GM23248 (cell line): ENCODE data around the gene KNL1. TPM values are rescaled to one million over a fixed set of nuclear protein-coding genes. Genes with fewer than 3 reads are reported as not detected.
"Not testable (repeated sequence)": the region's sequence is repeated elsewhere in the genome, so short reads cannot be mapped to it uniquely, and the experiment has no call there.

ENCODE experiments used
- DNase-seq: peaks from one replicate; pipeline ENCODE4 v3.0.0-alpha.2; 2015
- H2AFZ ChIP-seq: fragments of 200-600 bp; sonication (generic); 2 replicates; pipeline ENCODE4 v1.6.1; 2016; ENCODE audit warnings: antibody characterized with exemption
- H3F3A ChIP-seq: fragments of 200-600 bp; sonication (generic); 2 replicates; pipeline ENCODE4 v1.6.1; 2016; ENCODE audit warnings: mild to moderate bottlenecking, antibody characterized with exemption, mixed run types; ENCODE audit not compliant: insufficient read depth
- H3K27ac ChIP-seq: fragments of 200-600 bp; sonication (generic); 2 replicates; pipeline ENCODE4 v1.5.1; 2016; ENCODE audit warnings: mild to moderate bottlenecking
- H3K27me3 ChIP-seq: fragments of 200-600 bp; sonication (generic); replicated peaks from 2 replicates; pipeline ENCODE4 v1.6.1; 2016; ENCODE audit warnings: mild to moderate bottlenecking; ENCODE audit not compliant: insufficient read depth
- H3K36me3 ChIP-seq: fragments of 200-600 bp; sonication (generic); 2 replicates; pipeline ENCODE4 v1.6.1; 2016; ENCODE audit warnings: low read depth, mild to moderate bottlenecking
- H3K4me1 ChIP-seq: fragments of 200-600 bp; sonication (generic); 2 replicates; pipeline ENCODE4 v1.6.1; 2016; ENCODE audit warnings: mild to moderate bottlenecking; ENCODE audit not compliant: insufficient read depth
- H3K4me2 ChIP-seq: fragments of 200-600 bp; sonication (generic); one replicate; pipeline ENCODE4 v1.6.1; 2016; ENCODE audit warnings: mild to moderate bottlenecking; ENCODE audit not compliant: unreplicated experiment
- H3K4me3 ChIP-seq: fragments of 200-600 bp; sonication (generic); 2 replicates; pipeline ENCODE4 v1.5.1; 2016; ENCODE audit warnings: mild to moderate bottlenecking
- H3K79me2 ChIP-seq: fragments of 200-600 bp; sonication (generic); 2 replicates; pipeline ENCODE4 v1.6.1; 2016; ENCODE audit warnings: mild to moderate bottlenecking; ENCODE audit not compliant: insufficient read depth
- H3K9ac ChIP-seq: fragments of 200-600 bp; sonication (generic); 2 replicates; pipeline ENCODE4 v1.6.1; 2016; ENCODE audit warnings: mild to moderate bottlenecking
- H3K9me2 ChIP-seq: fragments of 200-600 bp; sonication (generic); 2 replicates; pipeline ENCODE4 v1.6.1; 2016; ENCODE audit warnings: mixed run types, mild to moderate bottlenecking, moderate library complexity; ENCODE audit not compliant: insufficient read depth
- H3K9me3 ChIP-seq: fragments of 200-600 bp; sonication (generic); one replicate; pipeline ENCODE4 v1.6.1; 2017; ENCODE audit warnings: low read depth
- H4K20me1 ChIP-seq: fragments of 200-600 bp; sonication (generic); 2 replicates; pipeline ENCODE4 v1.6.0; 2016; ENCODE audit not compliant: insufficient read depth
- EZH2 ChIP-seq: fragments of 200-600 bp; sonication (generic); IDR thresholded peaks from 2 replicates; pipeline ENCODE4 v1.6.1; 2018; ENCODE audit warnings: antibody characterized with exemption, mild to moderate bottlenecking; ENCODE audit not compliant: insufficient read depth, poor library complexity, severe bottlenecking
- EZH2phosphoT487 ChIP-seq: fragments of 200-600 bp; sonication (generic); IDR thresholded peaks from 2 replicates; pipeline ENCODE4 v1.6.1; 2018; ENCODE audit warnings: antibody characterized with exemption, moderate library complexity, mild to moderate bottlenecking, low read depth; ENCODE audit not compliant: insufficient read depth
- WGBS, 2 experiments: methylation state at CpG; one replicate each; pipeline ENCODE4 v1.1.6; 2015 to 2017; ENCODE audit warnings: low lambda C conversion rate in 2 of 2, low coverage in 1 of 2; ENCODE audit errors: missing lambda C conversion rate in 2 of 2; 5-methylcytosine and 5-hydroxymethylcytosine counted together
- in situ Hi-C: fragments of 300-500 bp; cut with MboI; formaldehyde crosslinking; loops from 2 replicates; pipeline ENCODE4 v1.15.0; 2020
- polyA plus RNA-seq: library from polyadenylated mRNA; unstranded; fragments of >200 nt; fragmentation: Nextera tagmentation; extraction: Ambion mirVana; gene quantifications from 2 replicates; pipeline ENCODE4 v1.2.1, GENCODE V29; 2016
- total RNA-seq: library from RNA; depleted of rRNA; stranded (reverse); fragments of >200 nt; shearing (Covaris generic); gene quantifications from 2 replicates; pipeline ENCODE4 v1.2.3, GENCODE V29; 2014

Gene KNL1
- total and polyA plus RNA-seq, 2 experiments from 2014 or later: 5.7 to 14.5 TPM

DNA sequence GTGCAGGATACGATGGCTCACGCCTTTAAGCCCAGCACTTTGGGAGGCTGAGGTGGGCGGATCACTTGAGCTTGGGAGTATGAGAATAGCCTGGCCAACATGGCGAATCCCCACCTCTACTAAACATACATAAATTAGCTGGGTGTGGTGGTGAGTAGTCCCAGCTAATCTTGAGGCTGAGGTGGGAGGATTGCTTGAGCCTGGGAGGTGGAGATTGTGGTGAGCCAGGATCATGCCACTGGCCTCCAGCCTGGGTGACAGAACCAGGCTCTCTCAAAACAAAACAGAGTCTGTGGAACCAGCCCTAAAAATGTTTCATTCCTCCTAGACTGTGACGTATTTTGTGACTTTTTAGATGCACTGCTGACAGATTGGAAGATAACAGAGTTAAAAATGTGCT is 66.6 kb downstream of the KNL1 start:
- no peaks in the 10 kb centered on the region for H3K9me3 ChIP-seq
- no peak overlapping the region for H3K4me2 ChIP-seq
- no peak overlapping the region for H3K27ac ChIP-seq
- H3K36me3 ChIP-seq: no peaks in the 10 kb centered on the region
- H3K4me3 ChIP-seq: no peak overlapping the region
- TF ChIP-seq EZH2: no peak
- no peak for TF ChIP-seq EZH2phosphoT487
- H3K79me2 ChIP-seq: no peaks in the 10 kb centered on the region
- no peaks in the 10 kb centered on the region for H3K27me3 ChIP-seq
- WGBS, 2 experiments: 96 to 100% methylated on average over 5 of the region's 5 CpGs
- no peaks in the 10 kb centered on the region for H3K9me2 ChIP-seq
- no peaks in the 10 kb centered on the region for H4K20me1 ChIP-seq
- H2AFZ ChIP-seq: no peak overlapping the region
- H3K4me1 ChIP-seq: no peaks in the 10 kb centered on the region
- no peaks in the 10 kb centered on the region for H3F3A ChIP-seq
- peak; percentile 3 for DNase-seq
- no peak overlapping the region for H3K9ac ChIP-seq
- in situ Hi-C loops: no loop called here

GRCh38 chr15:40664909-40665308 is 70.9 kb downstream of the KNL1 start:
- H3K27me3 ChIP-seq: no peaks in the 10 kb centered on the region
- no peak overlapping the region for H3K4me3 ChIP-seq
- DNase-seq: no peak
- TF ChIP-seq EZH2phosphoT487 (no peak), EZH2 (no peak)
- H3K36me3 ChIP-seq: no peaks in the 10 kb centered on the region
- H3K4me2 ChIP-seq: no peak overlapping the region
- no peak overlapping the region for H2AFZ ChIP-seq
- no peaks in the 10 kb centered on the region for H3K9me3 ChIP-seq
- H4K20me1 ChIP-seq: no peaks in the 10 kb centered on the region
- H3K4me1 ChIP-seq: no peaks in the 10 kb centered on the region
- no peak overlapping the region for H3K27ac ChIP-seq
- H3K9ac ChIP-seq: no peak overlapping the region
- no peaks in the 10 kb centered on the region for H3K79me2 ChIP-seq
- in situ Hi-C loops: no loop called here
- no peaks in the 10 kb centered on the region for H3F3A ChIP-seq
- no peaks in the 10 kb centered on the region for H3K9me2 ChIP-seq
- 96 to 97% methylated on average over 7 of the region's 7 CpGs for WGBS, 2 experiments

DNA sequence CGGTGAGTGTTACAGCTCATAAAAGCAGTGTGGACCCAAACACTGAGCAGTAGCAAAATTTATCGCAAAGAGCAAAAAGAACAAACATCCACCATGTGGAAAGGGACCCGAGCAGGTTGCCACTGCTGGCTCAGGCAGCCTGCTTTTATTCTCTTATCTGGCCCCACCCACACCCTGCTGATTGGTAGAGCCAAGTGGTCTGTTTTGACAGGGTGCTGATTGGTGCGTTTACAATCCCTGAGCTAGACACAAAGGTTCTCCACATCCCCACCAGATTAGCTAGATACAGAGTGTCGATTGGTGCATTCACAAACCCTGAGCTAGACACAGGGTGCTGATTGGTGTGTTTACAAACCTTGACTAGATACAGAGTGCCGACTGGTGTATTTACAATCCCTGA is 82.2 kb downstream of the KNL1 start:
- H4K20me1 ChIP-seq, H3K9me2 ChIP-seq, H3K9ac ChIP-seq, H2AFZ ChIP-seq, H3K4me3 ChIP-seq, H3K79me2 ChIP-seq, H3K4me1 ChIP-seq, in situ Hi-C loops, H3K4me2 ChIP-seq, DNase-seq, H3K27me3 ChIP-seq, H3K9me3 ChIP-seq, H3K36me3 ChIP-seq, H3F3A ChIP-seq, H3K27ac ChIP-seq: not testable (repeated sequence)
- WGBS, 2 experiments: 76 to 77% methylated on average over 6 of the region's 6 CpGs

- H3F3A ChIP-seq, H3K4me2 ChIP-seq, H3K36me3 ChIP-seq, H3K4me1 ChIP-seq, H3K79me2 ChIP-seq, in situ Hi-C loops, H2AFZ ChIP-seq, DNase-seq, H3K27ac ChIP-seq, H4K20me1 ChIP-seq, H3K9ac ChIP-seq, H3K9me3 ChIP-seq, H3K9me2 ChIP-seq, H3K4me3 ChIP-seq, H3K27me3 ChIP-seq: not testable (repeated sequence)
- WGBS, 2 experiments: 94 to 99% methylated on average over 8 to 25 of the region's 38 CpGs
Measured at GRCh38 chr15:40676906-40677305, 82.9 kb downstream of the KNL1 start.

DNA sequence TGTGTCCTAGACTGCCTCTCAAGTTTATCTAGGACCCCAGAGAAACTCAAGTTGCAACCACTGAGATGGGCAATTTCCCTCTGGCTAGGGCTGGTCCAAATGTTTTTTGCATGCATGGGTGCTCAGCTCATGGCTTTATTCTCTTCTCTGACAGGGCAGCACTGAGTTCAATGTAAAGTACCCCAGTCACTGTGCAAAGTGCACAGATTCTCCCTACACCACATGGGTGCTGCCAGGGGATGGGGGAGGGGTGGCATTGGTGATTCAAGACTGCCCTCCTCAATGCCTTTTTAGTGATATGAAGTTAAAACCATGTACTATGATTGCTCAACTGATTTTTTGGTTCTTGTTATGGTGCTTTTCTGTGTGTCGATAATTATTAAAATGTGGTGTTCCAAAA is 86.1 kb downstream of the KNL1 start:
- no peak overlapping the region for H3K4me2 ChIP-seq
- no peaks in the 10 kb centered on the region for H3K27me3 ChIP-seq
- H3K9ac ChIP-seq: no peak overlapping the region
- H3K79me2 ChIP-seq: no peaks in the 10 kb centered on the region
- no peak for TF ChIP-seq EZH2
- TF ChIP-seq EZH2phosphoT487: no peak
- no peak for DNase-seq
- peaks cover 5% of the 10 kb centered on the region; the same call in 1 of the 2 replicates for H3F3A ChIP-seq
- no peaks in the 10 kb centered on the region for H3K4me1 ChIP-seq
- WGBS, 2 experiments: 39 to 60% methylated on average over 1 of the region's 1 CpG
- H4K20me1 ChIP-seq: no peaks in the 10 kb centered on the region
- H2AFZ ChIP-seq: no peak overlapping the region
- no peak overlapping the region for H3K27ac ChIP-seq
- no peaks in the 10 kb centered on the region for H3K9me3 ChIP-seq
- H3K36me3 ChIP-seq: no peaks in the 10 kb centered on the region
- H3K4me3 ChIP-seq: no peak overlapping the region
- no peaks in the 10 kb centered on the region for H3K9me2 ChIP-seq
- in situ Hi-C loops: no loop called here

GRCh38 chr15:40680959-40681358 is 86.9 kb downstream of the KNL1 start:
- H2AFZ ChIP-seq, H3K9me2 ChIP-seq, DNase-seq, in situ Hi-C loops, H3K4me2 ChIP-seq, H3K27ac ChIP-seq, H3K27me3 ChIP-seq, H3K9ac ChIP-seq, H3K4me3 ChIP-seq, H3K79me2 ChIP-seq, H4K20me1 ChIP-seq, H3K4me1 ChIP-seq, H3K9me3 ChIP-seq, H3F3A ChIP-seq, H3K36me3 ChIP-seq: not testable (repeated sequence)
- 81 to 89% methylated on average over 1 of the region's 1 CpG for WGBS, 2 experiments
